ENCODE data around the gene SRC. TPM values are rescaled to one million over a fixed set of nuclear protein-coding genes. Genes with fewer than 3 reads are reported as not detected.

SRC gene
- total RNA-seq, 1 experiment from 2014 or later: 10.5 TPM

GRCh38 chr20:37381621-37382471 lies 35.9 kb downstream of the SRC start:
- no peak for DNase-seq (ENCODE audit: low read depth)

- no peak for DNase-seq (ENCODE audit: low read depth)
Measured at GRCh38 chr20:37382482-37383120, 36.7 kb downstream of the SRC start.

DNA sequence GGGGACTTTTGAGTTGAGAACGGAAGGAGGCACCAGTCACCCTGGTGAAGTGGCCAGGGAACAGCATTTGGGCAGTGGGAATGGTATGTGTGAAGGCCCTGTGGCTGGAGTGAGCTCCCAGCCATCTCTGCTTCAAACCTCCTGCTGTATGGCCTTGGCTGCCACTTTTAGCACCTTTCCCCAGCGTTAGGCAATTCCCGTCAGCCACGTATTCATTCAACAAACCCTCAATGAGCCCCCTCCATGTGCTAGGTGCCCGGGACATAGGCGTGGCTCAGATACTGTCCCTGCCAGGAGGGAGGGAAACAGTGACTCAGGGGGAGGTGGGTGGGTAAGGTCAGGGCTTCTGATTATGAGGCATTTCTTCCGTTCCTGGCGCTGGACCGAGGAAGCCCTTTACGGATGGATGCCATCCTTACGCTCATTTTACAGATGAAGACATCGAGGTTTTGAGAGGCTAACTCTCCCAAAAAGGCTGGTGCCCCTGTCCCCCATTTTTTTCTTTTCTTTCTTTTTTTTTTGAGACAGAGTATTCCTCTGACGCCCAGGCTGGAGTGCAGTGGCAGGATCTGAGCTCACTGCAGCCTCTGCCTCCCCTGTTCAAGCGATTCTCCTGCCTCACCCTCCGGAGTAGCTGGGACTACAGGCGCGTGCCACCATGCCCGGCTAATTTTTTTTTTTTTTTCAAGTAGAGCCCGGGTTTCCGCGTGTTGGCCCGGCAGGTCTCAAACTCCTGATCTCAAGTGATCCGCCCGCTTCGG lies 37.5 kb downstream of the SRC start:
- DNase-seq (ENCODE audit: low read depth): peak; percentile 22

DNA sequence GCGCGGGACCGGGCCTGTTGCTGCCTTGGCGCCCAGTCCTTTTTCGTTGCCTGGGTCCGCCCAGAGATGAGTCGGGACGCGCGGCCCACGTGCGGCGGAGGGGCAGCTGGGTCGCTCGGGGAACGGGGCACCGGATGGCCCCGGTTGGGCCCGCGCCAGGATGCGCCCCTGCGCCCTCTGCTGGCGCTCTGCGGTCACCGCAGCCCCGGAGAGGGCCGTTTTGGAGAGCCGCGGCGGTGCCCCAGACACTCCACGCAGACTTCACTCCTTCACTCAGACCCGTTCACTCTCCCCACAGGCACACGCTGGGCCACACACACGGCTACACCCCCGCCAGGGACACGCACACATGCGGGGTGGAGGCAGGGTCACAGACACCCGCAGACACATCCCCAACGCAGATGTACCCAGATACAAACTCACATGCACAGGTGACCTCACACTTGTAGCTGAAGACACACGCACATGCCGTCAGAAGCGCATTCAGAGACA lies 38.8 kb downstream of the SRC start:
- DNase-seq (ENCODE audit: low read depth): peak; percentile 29

- DNase-seq (ENCODE audit: low read depth): no peak
Measured at GRCh38 chr20:37385176-37385575, 39.2 kb downstream of the SRC start.

GRCh38 chr20:37385659-37386504 lies 39.9 kb downstream of the SRC start:
- no peak for DNase-seq (ENCODE audit: low read depth)

- DNase-seq (ENCODE audit: low read depth): no peak
Measured at GRCh38 chr20:37386505-37387251, 40.7 kb downstream of the SRC start.

DNA sequence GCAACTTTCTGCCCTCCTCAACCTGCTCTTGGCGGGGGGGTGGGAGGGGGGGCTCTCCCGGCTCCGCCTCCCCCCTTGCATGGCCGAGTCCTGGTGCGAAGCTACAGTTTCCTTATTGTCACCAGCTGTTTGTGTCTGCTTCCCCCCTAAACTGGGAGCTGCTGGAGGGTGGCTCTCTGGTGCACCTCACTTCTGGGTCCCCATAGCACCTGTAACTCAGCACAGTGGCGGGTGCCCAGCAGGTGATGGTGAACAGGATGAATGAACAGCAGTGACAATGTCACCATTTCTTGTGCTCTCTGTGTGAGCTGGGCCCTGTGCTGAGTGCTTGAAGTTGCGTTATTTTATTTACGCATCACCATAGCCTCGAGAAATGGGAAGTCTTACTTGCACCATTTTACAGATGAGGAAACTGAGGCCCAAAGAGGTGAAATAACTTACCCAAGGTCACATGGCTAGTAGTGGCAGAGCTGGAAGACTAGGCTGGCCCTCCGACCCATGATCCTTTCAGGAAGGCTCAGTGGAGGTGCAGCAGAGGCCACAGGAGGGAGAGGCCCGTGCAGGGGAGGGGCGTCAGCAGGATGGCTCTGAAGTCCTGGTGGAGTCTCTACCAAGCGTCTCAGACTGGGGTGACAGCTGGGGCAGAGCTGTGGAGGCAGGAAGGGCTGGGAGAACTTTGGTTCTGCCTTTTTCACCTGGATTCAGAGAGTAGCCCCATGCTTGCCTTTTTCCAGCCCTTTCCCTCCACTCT lies 41.8 kb downstream of the SRC start:
- DNase-seq (ENCODE audit: low read depth): no peak

GRCh38 chr20:37388831-37389230 lies 42.9 kb downstream of the SRC start:
- DNase-seq (ENCODE audit: low read depth): no peak

GRCh38 chr20:37389241-37389747 lies 43.4 kb downstream of the SRC start:
- no peak for DNase-seq (ENCODE audit: low read depth)

GRCh38 chr20:37389844-37390275 lies 43.9 kb downstream of the SRC start:
- DNase-seq (ENCODE audit: low read depth): no peak

DNA sequence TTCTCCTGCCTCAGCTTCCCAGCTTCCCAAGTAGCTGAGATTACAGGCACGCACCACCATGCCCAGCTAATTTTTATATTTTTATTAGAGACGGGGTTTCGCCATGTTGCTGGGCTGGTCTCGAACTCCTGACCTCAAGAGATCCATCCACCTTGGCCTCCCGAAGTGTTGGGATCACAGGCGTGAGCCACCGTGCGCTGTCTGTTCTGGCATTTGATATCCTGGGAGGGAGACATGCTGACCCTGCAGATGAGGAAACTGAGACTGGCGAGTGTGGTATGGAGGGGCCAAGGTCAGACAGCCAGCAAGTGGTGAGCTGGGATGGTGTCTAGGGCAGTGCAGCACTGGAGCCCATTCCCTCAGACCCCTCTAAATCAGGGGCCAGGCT lies 44.6 kb downstream of the SRC start:
- no peak for DNase-seq (ENCODE audit: low read depth)

DNA sequence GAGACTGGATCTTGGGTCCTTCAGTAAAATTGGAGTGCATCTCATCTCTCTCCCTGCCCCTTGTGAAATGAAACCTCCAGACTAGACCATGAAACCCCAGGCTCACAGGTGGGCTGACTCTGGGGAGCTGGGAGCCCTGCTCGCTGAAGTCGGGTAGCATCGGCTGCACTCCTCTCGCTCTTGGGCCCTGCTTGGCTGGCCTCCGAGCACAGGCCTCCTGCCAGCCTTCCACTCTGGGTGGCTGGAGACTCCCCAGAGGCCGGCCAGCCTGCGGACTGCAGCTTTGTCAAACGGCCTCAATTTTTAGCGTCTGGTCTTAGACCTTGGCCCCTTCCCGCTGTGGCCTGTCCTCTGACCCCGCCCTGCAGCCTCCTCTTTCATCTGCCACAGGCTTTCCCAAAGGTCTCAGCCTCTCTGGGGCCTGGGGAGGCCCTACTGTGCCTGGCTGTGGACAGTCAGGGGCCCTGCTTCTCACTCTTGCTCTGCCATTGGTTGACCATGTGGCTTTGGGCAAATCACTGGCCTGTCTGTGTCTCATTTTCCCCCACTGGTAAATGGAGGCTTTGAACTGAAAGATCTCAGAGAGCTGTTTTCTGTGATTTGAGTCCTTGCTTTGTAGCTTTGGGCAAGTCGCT lies 45.1 kb downstream of the SRC start:
- DNase-seq (ENCODE audit: low read depth): no peak

DNA sequence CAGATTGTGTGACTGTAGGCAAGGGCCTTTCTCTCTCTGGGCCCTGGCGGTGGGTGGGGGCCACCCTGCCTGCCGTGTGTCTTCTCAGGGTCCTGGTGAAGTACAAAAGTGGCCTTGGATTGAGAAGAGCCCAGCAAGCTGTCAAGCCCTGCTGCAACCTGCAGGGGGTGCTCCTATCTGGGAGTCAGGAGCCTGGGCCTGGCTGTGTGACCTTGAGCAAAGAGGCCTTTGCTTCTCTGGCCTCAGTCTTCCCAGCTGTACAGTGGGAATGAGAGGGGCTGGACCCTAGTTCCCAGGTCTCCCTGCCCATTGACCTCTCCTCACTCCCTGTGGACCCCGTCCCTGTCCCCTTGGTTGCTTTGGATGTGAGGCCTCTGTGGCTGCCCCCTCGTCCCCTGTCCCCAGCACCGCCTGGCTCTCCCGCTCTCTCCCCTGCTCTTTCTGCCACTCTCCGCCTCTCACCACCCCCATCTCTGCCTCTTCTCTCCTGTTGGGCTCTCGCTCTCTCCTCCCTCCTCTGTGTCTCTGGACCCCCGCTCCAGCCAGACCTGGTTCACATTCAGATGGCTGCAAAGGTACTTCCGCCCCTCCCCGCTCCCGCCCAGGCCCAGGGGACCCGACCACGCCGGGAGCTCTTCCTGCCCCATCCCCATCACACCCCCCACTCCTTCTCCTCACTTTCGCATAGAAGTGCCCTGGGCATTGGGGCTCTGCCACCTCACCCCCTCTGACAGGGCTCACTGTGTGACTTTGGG lies 46.7 kb downstream of the SRC start:
- DNase-seq (ENCODE audit: low read depth): no peak

DNA sequence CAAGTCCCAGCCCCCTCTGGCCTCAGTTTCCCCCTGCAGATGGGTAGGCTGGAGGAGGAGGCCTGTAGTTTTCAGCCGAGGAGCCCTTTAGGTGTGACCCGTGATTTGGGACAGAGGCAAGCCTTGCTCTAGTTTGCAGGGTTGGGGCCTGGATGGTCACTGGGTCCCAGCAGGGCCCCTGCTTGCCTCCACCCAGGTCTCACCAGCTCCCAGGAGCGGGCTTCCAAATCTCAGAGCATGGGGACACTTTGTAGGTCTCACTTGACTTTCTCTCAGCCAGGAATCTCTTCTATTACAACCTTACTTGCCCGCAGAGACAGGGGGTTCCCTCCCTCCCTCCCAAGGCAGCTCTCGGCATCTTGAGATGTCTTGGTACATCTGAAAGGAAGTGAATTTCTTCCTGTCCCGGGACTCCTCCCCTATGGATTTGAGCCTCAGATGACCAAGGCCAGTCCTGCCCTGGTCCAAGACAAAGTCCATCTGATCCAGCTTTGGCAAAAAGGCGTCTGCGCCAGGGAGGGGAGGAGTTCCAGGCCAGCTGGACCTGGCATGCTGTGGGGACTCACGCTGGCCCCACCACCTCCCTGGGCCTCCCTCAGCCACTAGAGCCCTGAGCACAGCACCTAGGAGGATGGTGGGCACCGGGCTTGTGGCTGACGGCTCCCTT lies 47.4 kb downstream of the SRC start:
- DNase-seq (ENCODE audit: low read depth): no peak

- no peak for DNase-seq (ENCODE audit: low read depth)
Measured at GRCh38 chr20:37393863-37394542, 48.1 kb downstream of the SRC start.

All from RPMI7951 (cell line).